Measurements from ENCODE around the gene EMILIN3.
A peak's percentile ranks its signal among the peaks of the same experiment; 100 is the strongest.

The EMILIN3 gene, protein sequence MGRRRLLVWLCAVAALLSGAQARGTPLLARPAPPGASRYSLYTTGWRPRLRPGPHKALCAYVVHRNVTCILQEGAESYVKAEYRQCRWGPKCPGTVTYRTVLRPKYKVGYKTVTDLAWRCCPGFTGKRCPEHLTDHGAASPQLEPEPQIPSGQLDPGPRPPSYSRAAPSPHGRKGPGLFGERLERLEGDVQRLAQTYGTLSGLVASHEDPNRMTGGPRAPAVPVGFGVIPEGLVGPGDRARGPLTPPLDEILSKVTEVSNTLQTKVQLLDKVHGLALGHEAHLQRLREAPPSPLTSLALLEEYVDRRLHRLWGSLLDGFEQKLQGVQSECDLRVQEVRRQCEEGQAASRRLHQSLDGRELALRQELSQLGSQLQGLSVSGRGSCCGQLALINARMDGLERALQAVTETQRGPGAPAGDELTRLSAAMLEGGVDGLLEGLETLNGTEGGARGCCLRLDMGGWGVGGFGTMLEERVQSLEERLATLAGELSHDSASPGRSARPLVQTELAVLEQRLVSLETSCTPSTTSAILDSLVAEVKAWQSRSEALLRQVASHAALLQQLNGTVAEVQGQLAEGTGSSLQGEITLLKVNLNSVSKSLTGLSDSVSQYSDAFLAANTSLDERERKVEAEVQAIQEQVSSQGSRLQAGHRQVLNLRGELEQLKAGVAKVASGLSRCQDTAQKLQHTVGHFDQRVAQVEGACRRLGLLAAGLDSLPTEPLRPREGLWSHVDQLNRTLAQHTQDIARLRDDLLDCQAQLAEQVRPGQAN

DNA sequence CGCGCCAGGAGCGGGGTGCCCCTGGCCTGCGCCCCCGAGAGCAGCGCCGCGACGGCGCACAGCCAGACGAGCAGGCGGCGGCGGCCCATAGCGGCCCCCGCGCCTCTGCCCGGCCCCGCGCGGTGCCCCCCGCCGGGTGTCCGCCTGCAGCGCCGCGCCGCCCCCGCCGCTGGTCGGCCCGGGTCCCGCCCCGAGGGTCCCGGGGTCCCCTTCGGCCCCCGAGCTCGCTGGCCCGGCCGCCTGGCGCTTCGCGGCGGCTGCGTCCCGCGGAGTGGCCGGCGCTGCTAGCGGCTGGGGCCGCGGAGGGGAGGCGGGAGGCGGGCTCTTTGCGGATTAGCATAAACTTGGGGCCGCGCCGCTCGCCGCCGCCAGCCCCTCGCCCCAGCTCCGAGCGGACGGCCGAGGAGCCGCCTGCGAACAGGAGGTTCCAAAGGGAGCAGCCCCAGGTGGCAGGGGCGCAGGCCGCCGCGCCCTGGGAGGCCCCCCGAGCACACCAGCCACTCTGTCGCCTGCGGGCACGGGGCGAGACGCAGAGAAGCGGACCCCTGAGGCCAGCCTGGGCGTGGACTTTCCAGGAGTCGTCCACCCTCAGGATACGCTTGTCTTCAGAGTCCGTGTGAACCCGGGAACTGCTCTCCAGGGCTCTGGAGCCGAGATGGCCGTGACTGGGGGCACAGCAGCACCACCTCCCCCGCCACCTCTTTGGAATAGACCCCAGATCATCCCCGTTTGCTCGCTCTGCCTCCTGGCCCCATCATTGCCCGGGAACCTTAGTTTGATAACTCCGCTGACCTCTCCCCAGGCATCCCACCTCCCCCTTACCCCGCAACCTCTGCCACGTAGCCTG, at the start of gene EMILIN3:
Gene EMILIN3, minus strand, starts transcription at position 273 of the 847 bp plus-strand sequence. Its CDS starts 184 bp downstream, at position 89.
- peak in 1 of 2 experiments; percentile 54 for DNase-seq

GRCh38 chr20:41415191-41415590, 48.6 kb upstream of the EMILIN3 start:
- no peak for DNase-seq

GRCh38 chr20:41413169-41413568, 46.6 kb upstream of the EMILIN3 start:
- no peak for DNase-seq

GRCh38 chr20:41412324-41413120, 45.9 kb upstream of the EMILIN3 start:
- no peak for DNase-seq

DNA sequence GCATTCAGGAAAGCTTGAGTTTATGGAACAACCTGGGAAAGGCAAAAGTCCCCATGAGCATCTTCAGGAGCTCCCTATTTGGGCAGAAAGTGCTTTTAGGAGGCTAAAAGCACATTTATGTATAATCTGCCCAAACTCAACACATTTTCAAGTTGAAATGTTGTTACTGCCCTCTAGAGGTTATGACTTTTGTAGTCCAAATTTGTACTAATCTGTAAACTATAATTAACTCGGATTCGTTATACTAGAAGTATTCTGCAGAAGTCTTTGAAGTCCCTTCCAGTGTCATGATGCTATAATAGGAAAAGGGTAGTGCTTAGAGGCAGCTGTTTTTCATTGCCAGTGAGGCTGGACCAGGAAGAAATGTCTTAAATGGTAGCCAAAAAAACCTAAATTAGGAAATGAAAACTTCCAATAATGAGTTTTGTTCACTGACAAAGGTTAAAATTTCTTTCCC, 44.8 kb upstream of the EMILIN3 start:
- peak in 1 of 2 experiments; percentile 14 for DNase-seq

DNA sequence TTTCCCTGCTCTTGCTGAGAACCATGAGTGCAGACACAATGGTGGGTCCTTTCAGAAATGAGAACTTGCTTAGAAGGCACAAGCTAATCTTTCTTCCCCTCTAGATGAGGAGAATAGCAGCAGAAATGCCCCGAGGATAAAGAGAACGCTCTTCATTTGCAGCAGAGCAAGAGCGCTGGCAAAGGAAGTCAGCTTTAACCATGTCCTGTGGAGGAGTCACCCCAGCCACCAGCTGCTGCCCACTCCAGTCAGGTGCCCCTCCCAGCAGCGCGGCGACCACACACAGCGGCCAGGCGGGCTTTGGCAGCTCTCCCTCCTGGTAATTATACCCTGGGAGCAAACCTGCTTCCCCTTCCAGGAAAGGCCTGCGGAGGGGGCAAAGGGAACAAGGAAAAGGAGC, 42.4 kb upstream of the EMILIN3 start:
- peak; percentile 30 to 78 for DNase-seq

GRCh38 chr20:41408156-41408794, 41.7 kb upstream of the EMILIN3 start:
- no peak for DNase-seq

- DNase-seq, result peak; percentile 31 to 75
Observed at GRCh38 chr20:41407607-41408006, 41.0 kb upstream of the EMILIN3 start.

GRCh38 chr20:41406896-41407444, 40.4 kb upstream of the EMILIN3 start:
- no peak for DNase-seq

DNA sequence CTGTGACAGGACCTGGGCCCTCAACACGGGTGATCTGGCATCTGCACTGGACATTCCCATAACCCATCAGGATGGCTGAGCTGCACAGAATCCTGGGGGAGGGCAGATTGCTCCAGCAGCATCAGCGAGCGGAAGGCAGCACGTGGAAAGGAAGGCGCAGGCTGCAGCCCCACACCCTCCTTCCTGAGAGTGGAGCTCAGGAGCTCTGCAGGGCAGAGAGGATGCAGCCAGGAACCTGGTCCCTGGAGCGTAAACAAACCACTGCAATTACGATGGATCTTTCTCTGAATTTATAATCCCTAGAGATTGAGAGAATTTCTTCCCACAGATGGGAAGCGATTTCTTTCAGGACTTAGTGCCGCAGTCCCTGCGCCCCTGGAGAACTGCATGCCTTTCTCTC, 39.7 kb upstream of the EMILIN3 start:
- no peak for DNase-seq

DNA sequence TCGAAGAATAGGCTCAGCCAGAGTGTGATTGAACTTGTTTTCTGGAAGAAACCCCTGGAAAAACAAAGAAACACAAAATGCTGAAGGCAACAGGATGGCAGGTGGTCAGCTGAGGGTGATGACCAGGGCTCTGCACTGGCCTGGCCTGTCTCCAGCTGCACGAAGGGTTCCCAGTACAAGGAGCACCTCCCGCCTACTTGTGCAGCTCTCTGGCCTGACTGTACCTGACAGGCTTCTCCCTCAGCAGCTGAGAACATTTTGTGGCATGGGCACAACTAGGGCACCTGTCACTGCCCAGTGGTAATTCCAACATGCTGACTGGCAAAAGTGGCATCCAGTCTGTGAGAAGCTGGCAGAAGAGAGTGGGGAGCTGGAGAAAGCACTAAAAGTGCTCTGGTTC, 38.8 kb upstream of the EMILIN3 start:
- no peak for DNase-seq

- no peak for DNase-seq
Observed at GRCh38 chr20:41403604-41404003, 37.0 kb upstream of the EMILIN3 start.

- no peak for DNase-seq
Observed at GRCh38 chr20:41398408-41398807, 31.8 kb upstream of the EMILIN3 start.

DNA sequence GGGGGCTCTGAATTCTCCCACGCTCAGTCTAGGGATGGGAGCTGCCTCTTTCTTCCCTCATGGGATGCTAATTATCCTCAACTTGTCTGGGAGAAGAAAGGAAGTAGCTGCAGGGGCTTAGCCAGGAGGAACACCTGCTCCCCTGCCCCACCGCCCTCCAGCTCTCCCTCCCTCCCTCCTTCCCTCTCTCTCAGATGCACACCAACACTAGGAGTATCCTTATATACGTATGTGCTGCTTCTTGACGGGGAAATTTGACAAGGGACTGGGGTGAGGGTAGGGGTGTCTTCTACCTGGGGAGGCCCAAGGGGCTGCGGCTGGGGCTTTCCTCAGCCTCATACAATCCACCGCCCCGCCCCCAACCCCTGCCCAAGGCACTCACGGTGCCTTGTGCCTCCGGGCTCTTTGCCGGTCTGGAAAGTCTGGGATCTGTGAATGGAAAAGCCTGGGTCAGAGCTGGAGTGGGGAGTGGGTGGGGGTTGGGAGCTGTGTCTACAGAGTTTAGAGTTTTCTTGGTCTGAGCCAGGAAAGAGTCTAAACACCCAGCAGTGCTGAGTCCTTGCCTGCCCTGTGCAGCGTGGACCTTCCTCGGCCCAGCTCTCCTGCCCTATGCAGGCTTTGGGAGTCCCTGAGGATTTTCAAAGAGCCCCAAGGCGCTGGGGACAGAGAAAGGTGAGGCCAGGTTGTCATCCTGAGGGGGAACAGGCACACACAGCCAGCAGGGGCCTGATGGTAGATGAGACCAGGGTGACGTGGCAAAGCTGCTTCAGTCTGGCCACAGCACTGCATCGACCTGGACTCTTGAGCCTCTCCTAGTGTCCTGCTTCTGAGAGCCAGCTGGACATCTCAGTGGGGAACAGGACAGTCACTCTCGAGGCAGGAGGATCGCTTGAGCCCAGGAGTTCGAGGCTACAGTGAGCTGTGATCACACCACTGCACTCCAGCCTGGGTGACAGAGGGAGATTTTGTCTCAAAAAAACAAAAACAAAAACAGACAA, 29.3 kb upstream of the EMILIN3 start:
- peak; percentile 70 to 78 for DNase-seq

- DNase-seq, result no peak
Observed at GRCh38 chr20:41394931-41395666, 28.5 kb upstream of the EMILIN3 start.

DNA sequence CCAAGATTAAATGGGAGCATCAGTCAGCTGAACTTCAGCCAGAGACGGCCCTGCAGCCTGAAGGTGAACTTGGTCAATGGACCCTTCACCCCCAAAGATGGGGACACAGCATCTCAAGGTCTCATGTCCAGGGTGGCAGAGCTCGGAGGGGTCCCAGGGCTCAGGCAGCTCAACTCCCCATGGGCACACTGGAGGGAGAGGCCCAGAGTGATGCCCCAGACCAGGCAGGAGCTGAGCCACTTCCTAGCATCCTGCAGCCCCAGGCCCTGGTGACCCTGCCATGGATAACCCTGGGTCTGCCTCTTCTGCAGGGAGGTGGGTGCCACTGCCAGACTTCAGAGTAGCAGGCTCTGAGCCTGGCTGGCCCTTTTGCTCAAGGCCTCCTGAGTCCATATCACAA, 27.5 kb upstream of the EMILIN3 start:
- no peak for DNase-seq

GRCh38 chr20:41393705-41394066, 27.1 kb upstream of the EMILIN3 start:
- DNase-seq, result no peak

GRCh38 chr20:41392871-41393704, 26.5 kb upstream of the EMILIN3 start:
- no peak for DNase-seq
